ENCODE results near the gene PCDH9. TPM values are rescaled to one million over a fixed set of nuclear protein-coding genes. Genes with fewer than 3 reads are reported as not detected.

The PCDH9 gene
- total and polyA plus RNA-seq, 10 of the 15 experiments (the other 5 are each of a cell fraction or from before 2014, with no cell fraction given), result 0.02 to 2.3 (median 0.05) TPM; not detected in 1

GRCh38 chr13:67192751-67193150 is 37.4 kb downstream of the PCDH9 start:
- DNase-seq (ENCODE audit: low read depth, low spot score), result no peak
- in situ Hi-C loops (cut with MboI) (no loop called here), intact Hi-C loops (cut with micrococcal nuclease; ENCODE audit: unreplicated experiment) (no loop called here)
- ChIA-PET SMC1A (ENCODE audit: uncharacterized antibody, unreplicated experiment) (no interaction called here), RAD21 (ENCODE audit: unreplicated experiment) (no interaction called here), POLR2A (no interaction called here), CTCF (no interaction called here)
- no peak for FAIRE-seq
- no TSS peak for BruUV-seq (replicated peaks)
- Histone ChIP-seq H3K4me3 (no peak overlapping the region), H3K4me1 (ENCODE audit: control insufficient read depth, insufficient read depth, low read length) (no peaks in the 10 kb centered on the region), H3K79me2 (ENCODE audit: control insufficient read depth, insufficient read depth, low read length) (no peaks in the 10 kb centered on the region), H3K4me2 (ENCODE audit: control insufficient read depth, insufficient read depth) (no peak overlapping the region), H2AFZ (ENCODE audit: control insufficient read depth, low read depth, low read length) (no peak overlapping the region), H4K20me1 (ENCODE audit: control insufficient read depth, insufficient read depth) (no peaks in the 10 kb centered on the region), H3K27me3 (replicated peaks in 1 of 2; ENCODE audit: control insufficient read depth in 2 of 2, insufficient read depth in 2 of 2, low read length in 1 of 2) (no peaks in the 10 kb centered on the region), H3K27ac (ENCODE audit: control insufficient read depth, insufficient read depth) (no peak overlapping the region), H3K36me3 (ENCODE audit: control insufficient read depth in 2 of 2, insufficient read depth in 2 of 2, low read length in 1 of 2) (no peaks in the 10 kb centered on the region), H3K9me3 (replicated peaks; ENCODE audit: control insufficient read depth, insufficient read depth, low read length) (no peaks in the 10 kb centered on the region), H3K9ac (ENCODE audit: control insufficient read depth, insufficient read depth, low read length) (no peak overlapping the region)
- TF ChIP-seq EED (IDR thresholded peaks at IDR 0.05; ENCODE audit: low read depth), result no peak
- no peak for TF ChIP-seq PBX3 (IDR thresholded peaks at IDR 0.05; ENCODE audit: insufficient replicate concordance, low read depth, low read length)
- TF ChIP-seq ZNF207 (IDR thresholded peaks at IDR 0.05; ENCODE audit: borderline replicate concordance), result no peak
- TF ChIP-seq KAT2A (conservative IDR thresholded peaks at IDR 0.05; ENCODE audit: control insufficient read depth, low read depth, low read length), result no peak
- no peak for TF ChIP-seq SP1 (IDR thresholded peaks at IDR 0.05; ENCODE audit: low read depth, low read length)
- no peak for TF ChIP-seq RFX5 (IDR thresholded peaks at IDR 0.05; ENCODE audit: low read depth, low read length)
- TF ChIP-seq RUNX3 (IDR thresholded peaks at IDR 0.05; ENCODE audit: low read length), result no peak
- no peak for ATAC-seq
- WGBS (ENCODE audit: insufficient coverage, insufficient replicate concordance, low lambda C conversion rate, missing lambda C conversion rate), result 23% methylated on average over 4 of the region's 4 CpGs

GRCh38 chr13:67186995-67187569 is 43.1 kb downstream of the PCDH9 start:
- no peak overlapping the region for H3K9ac ChIP-seq (ENCODE audit: control insufficient read depth, insufficient read depth, low read length)
- 30% methylated on average over 6 of the region's 6 CpGs for WGBS (ENCODE audit: insufficient coverage, insufficient replicate concordance, low lambda C conversion rate, missing lambda C conversion rate)
- H3K27ac ChIP-seq (ENCODE audit: control insufficient read depth, insufficient read depth), result no peak overlapping the region
- H3K4me2 ChIP-seq (ENCODE audit: control insufficient read depth, insufficient read depth), result no peak overlapping the region
- ChIA-PET SMC1A (ENCODE audit: uncharacterized antibody, unreplicated experiment) (interaction anchor here (1.0 kb wide), 1 partner anchor 17 kb away, joined by 3 read pairs; no protein-coding TSS in a partner anchor), RAD21 (ENCODE audit: unreplicated experiment) (no interaction called here), POLR2A (no interaction called here), CTCF (interaction anchor here (1.2 kb wide), 1 partner anchor 10 kb away, joined by 3 read pairs; no protein-coding TSS in a partner anchor)
- DNase-seq (ENCODE audit: low read depth, low spot score), result no peak
- in situ Hi-C loops (cut with MboI) (no loop called here), intact Hi-C loops (cut with micrococcal nuclease; ENCODE audit: unreplicated experiment) (no loop called here)
- no peak for FAIRE-seq
- H3K4me1 ChIP-seq (ENCODE audit: control insufficient read depth, insufficient read depth, low read length), result no peaks in the 10 kb centered on the region
- H3K4me3 ChIP-seq, result no peak overlapping the region
- H3K27me3 ChIP-seq (replicated peaks in 1 of 2; ENCODE audit: control insufficient read depth in 2 of 2, insufficient read depth in 2 of 2, low read length in 1 of 2), result no peaks in the 10 kb centered on the region
- no peaks in the 10 kb centered on the region for H4K20me1 ChIP-seq (ENCODE audit: control insufficient read depth, insufficient read depth)
- H3K9me3 ChIP-seq (replicated peaks; ENCODE audit: control insufficient read depth, insufficient read depth, low read length), result no peaks in the 10 kb centered on the region
- ATAC-seq, result no peak
- H3K36me3 ChIP-seq (ENCODE audit: control insufficient read depth in 2 of 2, insufficient read depth in 2 of 2, low read length in 1 of 2), result no peaks in the 10 kb centered on the region
- no peaks in the 10 kb centered on the region for H3K79me2 ChIP-seq (ENCODE audit: control insufficient read depth, insufficient read depth, low read length)
- no peak overlapping the region for H2AFZ ChIP-seq (ENCODE audit: control insufficient read depth, low read depth, low read length)
- BruUV-seq (replicated peaks), result no TSS peak
- TF ChIP-seq HCFC1 (IDR thresholded peaks at IDR 0.05; ENCODE audit: low read length), result no peak
- TF ChIP-seq PKNOX1 (IDR thresholded peaks at IDR 0.05), result no peak
- TF ChIP-seq MYC (IDR thresholded peaks at IDR 0.05; ENCODE audit: insufficient read depth, insufficient read length, insufficient replicate concordance, low read length, severe bottlenecking), result no peak
- no peak for TF ChIP-seq SIN3A (IDR thresholded peaks at IDR 0.05; ENCODE audit: low read depth, low read length)
- no peak for TF ChIP-seq EP300 (IDR thresholded peaks at IDR 0.05; ENCODE audit: borderline replicate concordance in 1 of 2, control insufficient read depth in 1 of 2, low read depth in 2 of 2, low read length in 2 of 2)
- TF ChIP-seq KLF5 (IDR thresholded peaks at IDR 0.05; ENCODE audit: partially characterized antibody), result no peak
- no peak for TF ChIP-seq ELK1 (IDR thresholded peaks at IDR 0.05; ENCODE audit: low read depth, low read length)
- TF ChIP-seq RAD51 (IDR thresholded peaks at IDR 0.05), result no peak
